WTC11 (cell line): ENCODE data around the gene OR8K3. TPM values are rescaled to one million over a fixed set of nuclear protein-coding genes. Genes with fewer than 3 reads are reported as not detected.

Experiments
- ATAC-seq: fragments of 200-7000 bp; cut with Tn5 transposase; 2 replicates; pipeline ENCODE4 v1.10.0; 2021; ENCODE audit warnings: mild to moderate bottlenecking, moderate library complexity
- CTCF ChIA-PET: fragments of 300-600 bp; sonication (Branson Sonifier 250); formaldehyde crosslinking; loops from one replicate; lab custom pipeline; 2021; ENCODE audit warnings: antibody characterized with exemption; lab: Charles Lee
- POLR2A ChIA-PET: fragments of 350-600 bp; sonication (Branson Sonifier 250); formaldehyde crosslinking; loops from one replicate; lab custom pipeline; 2021; ENCODE audit warnings: antibody characterized with exemption; lab: Charles Lee
- DNase-seq: peaks from one replicate; pipeline ENCODE4 v3.0.0; 2021; ENCODE audit warnings: low spot score
- H3K27ac Mint-ChIP-seq: 2 replicates; pipeline ENCODE4 v1.8.0; 2021; ENCODE audit warnings: mixed read lengths
- H3K27me3 Mint-ChIP-seq: 2 replicates; pipeline ENCODE4 v1.8.0; 2021; ENCODE audit warnings: low read depth, mild to moderate bottlenecking, moderate library complexity, mixed read lengths
- H3K36me3 Mint-ChIP-seq: 2 replicates; pipeline ENCODE4 v1.8.0; 2021; ENCODE audit warnings: mixed read lengths
- H3K4me1 Mint-ChIP-seq: 2 replicates; pipeline ENCODE4 v1.8.0; 2022; ENCODE audit warnings: mixed read lengths
- H3K4me3 Mint-ChIP-seq: 2 replicates; pipeline ENCODE4 v1.8.0; 2021; ENCODE audit warnings: mild to moderate bottlenecking, moderate library complexity, mixed read lengths
- H3K9me3 Mint-ChIP-seq: 2 replicates; pipeline ENCODE4 v1.8.0; 2021; ENCODE audit warnings: mixed read lengths
- NFATC4 ChIP-seq: fragments of 250-450 bp; sonication (Bioruptor Pico); IDR thresholded peaks from 2 replicates; pipeline ENCODE4 v1.9.0; 2021; ENCODE audit warnings: mild to moderate bottlenecking
- total RNA-seq: library from RNA; stranded (reverse); gene quantifications from 3 replicates; pipeline ENCODE4 v1.2.3, GENCODE V29; 2021
- TF ChIP-seq, protein P1 (sequence below): sonication (generic); formaldehyde crosslinking; IDR thresholded peaks from 2 replicates; pipeline ENCODE4 v1.8.0; 2023; ENCODE audit warnings: missing genetic modification reagents

Gene OR8K3
- total RNA-seq, 1 experiment from 2014 or later: not detected

DNA sequence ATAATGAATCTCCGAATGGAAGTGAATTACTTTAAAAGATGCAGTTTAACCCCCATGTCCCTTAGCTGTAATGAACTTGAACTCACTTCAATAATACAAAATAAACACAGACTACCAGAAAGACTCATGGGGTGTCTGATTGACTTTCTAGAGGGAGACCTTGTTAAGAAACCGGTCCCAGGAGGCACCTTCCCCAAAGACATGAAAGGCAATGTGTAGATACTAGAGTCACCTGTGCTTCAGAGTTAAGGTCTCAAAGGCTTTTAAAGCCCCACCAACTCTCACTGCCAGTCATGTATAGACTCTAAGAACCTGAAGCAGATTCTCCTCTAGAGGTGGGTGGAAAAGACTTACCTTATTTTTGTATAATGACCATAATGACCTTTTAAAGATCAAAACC, 39.0 kb downstream of the OR8K3 start, which contains the start of gene OR8J1:
Gene OR8J1, plus strand, starts transcription at position 301 of the 400 bp plus-strand sequence. CDS start 5,956 bp downstream, outside the sequence.
- CTCF ChIA-PET: no interaction called here
- H3K9me3 Mint-ChIP-seq: no peaks in the 10 kb centered on the region
- POLR2A ChIA-PET: no interaction called here
- H3K4me1 Mint-ChIP-seq: no peaks in the 10 kb centered on the region
- H3K27ac Mint-ChIP-seq: 0 out of 2 replicates have a peak within 1 kb of the TSS, but pooled peaks have one; percentile 19
- no peak for DNase-seq
- no peaks in the 10 kb centered on the region for H3K27me3 Mint-ChIP-seq
- no peak for TF ChIP-seq NFATC4
- TF ChIP-seq, protein P1, sequence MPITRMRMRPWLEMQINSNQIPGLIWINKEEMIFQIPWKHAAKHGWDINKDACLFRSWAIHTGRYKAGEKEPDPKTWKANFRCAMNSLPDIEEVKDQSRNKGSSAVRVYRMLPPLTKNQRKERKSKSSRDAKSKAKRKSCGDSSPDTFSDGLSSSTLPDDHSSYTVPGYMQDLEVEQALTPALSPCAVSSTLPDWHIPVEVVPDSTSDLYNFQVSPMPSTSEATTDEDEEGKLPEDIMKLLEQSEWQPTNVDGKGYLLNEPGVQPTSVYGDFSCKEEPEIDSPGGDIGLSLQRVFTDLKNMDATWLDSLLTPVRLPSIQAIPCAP (CRISPR knock-in tag): no peak
- ATAC-seq: no peak
- H3K4me3 Mint-ChIP-seq: no peak within 1 kb of the TSS
- no peaks in the 10 kb centered on the region for H3K36me3 Mint-ChIP-seq

Other genes with a start within 250 kb of the OR8K3 start
- not detected in 3 replicates for gene OR8I2, start 221.8 kb upstream of the OR8K3 start, total RNA-seq
- gene OR8H2, start 211.5 kb upstream of the OR8K3 start, total RNA-seq: not detected in 3 replicates
- not detected in 3 replicates for gene OR8H3, start 192.8 kb upstream of the OR8K3 start, total RNA-seq
- gene OR8J3, start 174.9 kb upstream of the OR8K3 start, total RNA-seq: not detected in 3 replicates
- not detected in 3 replicates for gene OR8K5, start 154.8 kb upstream of the OR8K3 start, total RNA-seq
- not detected in 3 replicates for gene OR5J2, start 138.5 kb upstream of the OR8K3 start, total RNA-seq
- not detected in 3 replicates for gene OR5T2, start 80.9 kb upstream of the OR8K3 start, total RNA-seq
- not detected in 3 replicates for gene OR5T3, start 62.9 kb upstream of the OR8K3 start, total RNA-seq
- not detected in 3 replicates for gene OR5T1, start 41.0 kb upstream of the OR8K3 start, total RNA-seq
- not detected in 3 replicates for gene OR8H1, start 22.9 kb upstream of the OR8K3 start, total RNA-seq
- gene OR8K1, start 30.9 kb downstream of the OR8K3 start, total RNA-seq: not detected in 3 replicates
- not detected in 3 replicates for gene OR8J1, start 39.1 kb downstream of the OR8K3 start, total RNA-seq
- gene OR8U1, start 60.5 kb downstream of the OR8K3 start, total RNA-seq: not detected in 3 replicates
- not detected in 3 replicates for gene OR5AL1, start 97.6 kb downstream of the OR8K3 start, total RNA-seq
- not detected in 3 replicates for gene OR5M3, start 158.2 kb downstream of the OR8K3 start, total RNA-seq
- gene OR5M8, start 176.2 kb downstream of the OR8K3 start, total RNA-seq: not detected in 3 replicates
- gene OR5M11, start 228.1 kb downstream of the OR8K3 start, total RNA-seq: not detected in 3 replicates